Gastroesophageal sphincter (tissue), 3 donors: ENCODE measurements around the gene LHX2.

Experiments used
- CTCF ChIP-seq, 4 experiments: fragments of 200-600 bp in 2 of 4; fragments of 450-650 bp in 2 of 4; sonication (generic) in 1 of 4; IDR thresholded peaks; one replicate each; pipeline ENCODE4 v1.5.1; 2017 to 2019; ENCODE audit warnings: antibody characterized with exemption in 4 of 4, mild to moderate bottlenecking in 2 of 4, moderate library complexity in 2 of 4
- POLR2AphosphoS5 ChIP-seq: sonication (generic); formaldehyde crosslinking; IDR thresholded peaks from one replicate; pipeline ENCODE4 v1.6.1; 2017; ENCODE audit warnings: antibody characterized with exemption

GRCh38 chr9:124050955-124051354 is 39.4 kb downstream of the LHX2 start:
- TF ChIP-seq CTCF (IDR thresholded peaks at IDR 0.05) (no peak), POLR2AphosphoS5 (no peak)
